AG04450 (cell line): ENCODE data around the gene PTPRD. TPM values are rescaled to one million over a fixed set of nuclear protein-coding genes. Genes with fewer than 3 reads are reported as not detected.

Experiments
- CTCF ChIA-PET: fragments of 300-600, 350-600 bp; formaldehyde crosslinking; extraction: SDS; loops from one replicate; lab custom pipeline; 2022; ENCODE audit warnings: antibody characterized with exemption, inconsistent platforms; lab: Charles Lee
- POLR2A ChIA-PET: fragments of 350-600 bp; formaldehyde crosslinking; extraction: SDS; loops from one replicate; lab custom pipeline; 2021; ENCODE audit warnings: antibody characterized with exemption, inconsistent platforms; lab: Yijun Ruan, JAX
- DNase-seq: peaks from one replicate; pipeline ENCODE4 v3.0.0-alpha.2; 2011; ENCODE audit warnings: low read depth, low spot score
- H3K27ac ChIP-seq: one replicate; pipeline ENCODE4 v1.5.1; 2012; ENCODE audit warnings: low read depth, low read length, control low read depth
- H3K27me3 ChIP-seq: one replicate; pipeline ENCODE4 v1.6.0; 2012; ENCODE audit warnings: low read length; ENCODE audit not compliant: control insufficient read depth, insufficient read depth
- H3K4me3 ChIP-seq: 2 replicates; pipeline ENCODE4 v1.5.1; 2011; ENCODE audit warnings: mild to moderate bottlenecking, low read depth, low read length, control low read depth
- H3K9me3 ChIP-seq: 2 replicates; pipeline ENCODE4 v1.5.1; 2012; ENCODE audit warnings: low read length; ENCODE audit not compliant: control insufficient read depth, insufficient read depth
- CTCF ChIP-seq: IDR thresholded peaks from 2 replicates; pipeline ENCODE4 v1.5.1; 2011; ENCODE audit warnings: low read depth, low read length, control low read depth, inconsistent platforms
- polyA plus RNA-seq: library from polyadenylated mRNA; depleted of rRNA; stranded (reverse); fragments of >200 nt; gene quantifications from 2 replicates; pipeline ENCODE4 v1.2.3, GENCODE V29; 2011

Gene PTPRD
- polyA plus RNA-seq, 1 experiment = 0.19 TPM

- ChIA-PET POLR2A (no interaction called here), CTCF (no interaction called here)
- no peak for TF ChIP-seq CTCF
- peaks cover 6% of the 10 kb centered on the region; the same call in 1 of the 2 replicates for H3K9me3 ChIP-seq
- no peak overlapping the region for H3K27ac ChIP-seq
- H3K4me3 ChIP-seq = no peak overlapping the region
- no peak for DNase-seq
- H3K27me3 ChIP-seq = no peaks in the 10 kb centered on the region
These were observed 1651.5 kb downstream of the PTPRD start for GRCh38 chr9:8961186-8961851.

- ChIA-PET POLR2A (no interaction called here), CTCF (no interaction called here)
- Histone ChIP-seq H3K4me3 (no peak overlapping the region), H3K9me3 (peaks cover 6% of the 10 kb centered on the region; the same call in 1 of the 2 replicates), H3K27me3 (no peaks in the 10 kb centered on the region), H3K27ac (no peak overlapping the region)
- DNase-seq = no peak
- no peak for TF ChIP-seq CTCF
These were observed 1652.5 kb downstream of the PTPRD start for GRCh38 chr9:8960254-8960653.

- no peak for DNase-seq
- H3K27ac ChIP-seq = no peak overlapping the region
- TF ChIP-seq CTCF = no peak
- no peak overlapping the region for H3K4me3 ChIP-seq
- H3K9me3 ChIP-seq = peaks cover 3% of the 10 kb centered on the region; the same call in 1 of the 2 replicates
- POLR2A ChIA-PET = no interaction called here
- H3K27me3 ChIP-seq = no peaks in the 10 kb centered on the region
- CTCF ChIA-PET = no interaction called here
These were observed 1654.4 kb downstream of the PTPRD start for GRCh38 chr9:8958358-8958757.

GRCh38 chr9:8955315-8955714 lies 1657.5 kb downstream of the PTPRD start:
- Histone ChIP-seq H3K4me3 (no peak overlapping the region), H3K27me3 (no peaks in the 10 kb centered on the region), H3K9me3 (no peaks in the 10 kb centered on the region), H3K27ac (no peak overlapping the region)
- CTCF ChIA-PET = interaction anchor here (0.6 kb wide), 1 partner anchor 426 kb away, joined by 3 read pairs; no protein-coding TSS in a partner anchor
- no peak for DNase-seq
- no peak for TF ChIP-seq CTCF
- POLR2A ChIA-PET = no interaction called here

- CTCF ChIA-PET = no interaction called here
- Histone ChIP-seq H3K27me3 (no peaks in the 10 kb centered on the region), H3K9me3 (no peaks in the 10 kb centered on the region), H3K4me3 (no peak overlapping the region), H3K27ac (no peak overlapping the region)
- TF ChIP-seq CTCF = no peak
- POLR2A ChIA-PET = no interaction called here
- DNase-seq = no peak
These were observed 1666.3 kb downstream of the PTPRD start for GRCh38 chr9:8946461-8946860.
